Activated T-helper 9 cell treated with anti-CD3 and anti-CD28 coated beads, Interleukin-2, amount 50 U/mL, for 16 hours (primary cell): ENCODE results near the gene PDCD6IP.

ENCODE experiments used
- DNase-seq: peaks from one replicate; pipeline ENCODE4 v3.0.0-alpha.2; 2020; ENCODE audit warnings: low read depth

The PDCD6IP gene

DNA sequence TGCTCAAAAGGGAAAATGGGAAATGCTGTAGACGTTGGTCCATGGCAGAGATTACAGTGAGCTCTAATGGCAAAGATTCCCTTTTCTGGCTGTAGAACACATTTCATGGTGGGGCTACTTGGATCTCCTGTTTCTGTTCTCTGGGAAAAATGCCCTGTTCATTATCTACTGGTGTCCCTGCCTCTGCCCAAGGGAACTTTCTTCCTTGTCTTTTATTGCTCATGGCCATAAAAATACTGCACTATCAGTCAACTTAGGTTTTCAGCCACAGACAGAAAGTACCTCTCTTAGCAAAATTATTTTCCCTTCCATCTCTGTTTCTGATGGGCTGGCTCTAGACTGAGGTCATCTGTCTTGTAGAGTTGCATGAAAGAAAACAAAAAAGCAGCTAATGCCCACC is 98.9 kb downstream of the PDCD6IP start:
- no peak for DNase-seq

DNA sequence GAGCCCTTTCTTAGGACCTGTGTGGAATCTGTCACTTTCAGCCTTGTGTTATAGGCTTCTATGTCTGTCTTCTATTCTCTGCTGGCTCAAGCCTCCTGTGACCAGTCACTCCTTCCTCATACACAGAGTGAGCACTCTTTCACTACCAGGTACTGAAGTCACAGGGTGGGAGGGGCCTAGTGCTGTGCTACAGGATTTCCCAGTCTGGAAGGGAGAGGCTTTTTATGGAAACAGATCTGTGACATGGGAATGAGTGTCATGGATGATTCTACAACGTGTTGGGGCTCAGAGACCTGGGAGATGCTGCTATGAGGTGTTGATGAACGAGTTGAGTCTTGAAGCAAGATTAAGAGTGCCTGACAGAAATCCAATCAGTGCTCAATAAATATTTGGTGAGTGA is 100.5 kb downstream of the PDCD6IP start:
- no peak for DNase-seq

DNA sequence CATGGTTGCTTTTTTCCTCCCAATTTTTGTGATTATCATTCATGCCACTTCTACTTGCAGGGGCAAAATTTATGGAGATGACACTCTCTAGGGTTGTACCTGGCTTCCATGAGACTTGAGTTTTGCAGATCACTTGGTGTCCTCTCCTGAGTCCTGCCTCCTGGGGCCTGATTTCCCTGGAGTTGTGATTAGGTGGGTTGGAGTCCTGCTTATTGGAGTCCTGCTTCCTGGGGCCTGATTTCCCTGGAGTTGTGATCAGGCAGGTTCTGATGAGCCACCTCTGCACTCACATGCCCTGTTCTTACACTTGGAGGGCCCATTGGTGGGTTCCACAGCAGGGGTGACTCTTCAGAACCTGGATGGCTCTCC is 102.0 kb downstream of the PDCD6IP start:
- DNase-seq: no peak

DNA sequence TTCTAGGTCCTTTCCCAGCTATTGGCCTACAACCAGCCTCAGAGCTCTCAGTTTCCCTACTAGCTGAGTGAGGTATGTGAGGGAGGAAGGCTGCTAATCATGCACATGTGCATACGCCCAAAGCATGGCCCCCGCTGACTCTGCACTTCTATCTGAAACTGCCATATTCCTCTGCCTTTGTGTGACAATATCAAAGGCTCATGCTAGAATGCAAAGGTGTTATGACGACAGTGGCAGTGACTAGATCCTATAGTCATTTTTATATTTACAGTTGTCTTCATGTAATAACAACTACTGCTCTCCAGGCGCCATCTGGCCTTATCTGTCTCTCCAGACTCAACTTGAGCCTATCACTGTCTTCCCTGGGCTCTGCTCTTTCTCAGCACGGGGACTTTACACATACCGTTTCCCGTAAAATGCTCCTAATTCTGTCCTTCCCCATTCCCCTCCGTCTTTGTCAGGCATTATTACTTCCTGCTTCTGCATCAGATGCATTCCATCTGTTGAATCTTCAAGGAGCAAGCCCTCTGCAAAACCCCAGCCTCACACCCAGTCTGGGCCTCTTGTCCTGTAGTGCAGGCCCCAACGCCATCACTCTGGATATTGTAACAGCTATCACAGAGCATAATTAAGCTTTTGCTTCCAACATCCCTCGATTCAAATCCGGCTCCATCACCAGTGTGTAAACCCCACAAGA is 102.5 kb downstream of the PDCD6IP start:
- no peak for DNase-seq

- no peak for DNase-seq
Observed at GRCh38 chr3:33901862-33902563, 103.6 kb downstream of the PDCD6IP start.

- DNase-seq: no peak
Observed at GRCh38 chr3:33904730-33905129, 106.3 kb downstream of the PDCD6IP start.

GRCh38 chr3:33908250-33908851 is 109.9 kb downstream of the PDCD6IP start:
- DNase-seq: no peak

- no peak for DNase-seq
Observed at GRCh38 chr3:33909547-33909946, 111.1 kb downstream of the PDCD6IP start.

GRCh38 chr3:33910031-33910430 is 111.6 kb downstream of the PDCD6IP start:
- no peak for DNase-seq

- DNase-seq: no peak
Observed at GRCh38 chr3:33911525-33912322, 113.3 kb downstream of the PDCD6IP start.

DNA sequence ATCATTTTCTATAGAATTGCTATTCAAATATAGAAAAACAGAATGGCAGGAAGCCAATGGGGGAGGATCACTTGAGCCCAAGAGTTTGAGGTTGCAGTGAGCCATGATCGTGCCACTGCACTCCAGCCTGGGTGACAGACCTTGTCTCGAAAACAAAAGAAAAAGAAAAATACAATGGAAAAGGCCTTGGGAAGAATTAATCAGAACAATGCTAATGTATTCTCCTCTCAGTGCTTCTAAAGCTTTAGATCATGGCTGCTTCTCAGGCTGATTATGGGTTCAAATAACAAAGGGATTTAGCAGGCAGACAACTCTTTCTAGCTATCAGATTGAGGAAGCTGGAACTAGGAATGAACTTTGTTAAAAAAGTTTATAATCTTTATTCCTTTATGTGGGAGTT is 115.8 kb downstream of the PDCD6IP start:
- DNase-seq: no peak

DNA sequence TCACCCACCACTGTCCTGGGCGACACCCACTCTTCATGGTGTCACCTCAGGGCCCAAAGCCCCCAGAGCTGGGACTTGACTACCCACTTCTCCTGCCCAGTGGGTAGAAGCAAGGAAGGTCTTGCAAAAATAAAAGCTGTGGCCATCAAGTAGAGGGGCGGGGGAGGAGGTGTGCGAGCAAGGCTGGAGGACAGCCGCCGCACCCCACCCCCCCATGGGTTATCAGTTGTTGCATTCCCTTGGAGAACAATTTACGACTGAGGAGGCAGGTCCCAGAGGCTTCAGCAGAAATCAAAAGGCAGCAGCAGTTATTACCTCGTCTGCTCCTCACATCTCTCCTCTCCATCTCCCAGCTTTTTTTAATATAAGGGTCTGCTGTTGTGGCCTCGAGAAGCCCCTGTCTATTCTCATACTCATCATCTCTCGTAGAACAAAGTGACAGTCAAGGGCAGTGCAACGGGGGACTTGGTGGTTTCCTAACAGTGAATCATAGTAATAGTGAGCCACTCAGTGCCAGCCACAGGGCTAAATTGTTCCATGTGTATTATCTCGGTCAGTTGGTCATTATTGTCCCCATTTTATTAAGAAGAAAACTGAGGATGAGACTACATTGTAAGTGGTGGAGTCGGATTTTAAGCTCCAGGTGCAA is 116.4 kb downstream of the PDCD6IP start:
- no peak for DNase-seq

DNA sequence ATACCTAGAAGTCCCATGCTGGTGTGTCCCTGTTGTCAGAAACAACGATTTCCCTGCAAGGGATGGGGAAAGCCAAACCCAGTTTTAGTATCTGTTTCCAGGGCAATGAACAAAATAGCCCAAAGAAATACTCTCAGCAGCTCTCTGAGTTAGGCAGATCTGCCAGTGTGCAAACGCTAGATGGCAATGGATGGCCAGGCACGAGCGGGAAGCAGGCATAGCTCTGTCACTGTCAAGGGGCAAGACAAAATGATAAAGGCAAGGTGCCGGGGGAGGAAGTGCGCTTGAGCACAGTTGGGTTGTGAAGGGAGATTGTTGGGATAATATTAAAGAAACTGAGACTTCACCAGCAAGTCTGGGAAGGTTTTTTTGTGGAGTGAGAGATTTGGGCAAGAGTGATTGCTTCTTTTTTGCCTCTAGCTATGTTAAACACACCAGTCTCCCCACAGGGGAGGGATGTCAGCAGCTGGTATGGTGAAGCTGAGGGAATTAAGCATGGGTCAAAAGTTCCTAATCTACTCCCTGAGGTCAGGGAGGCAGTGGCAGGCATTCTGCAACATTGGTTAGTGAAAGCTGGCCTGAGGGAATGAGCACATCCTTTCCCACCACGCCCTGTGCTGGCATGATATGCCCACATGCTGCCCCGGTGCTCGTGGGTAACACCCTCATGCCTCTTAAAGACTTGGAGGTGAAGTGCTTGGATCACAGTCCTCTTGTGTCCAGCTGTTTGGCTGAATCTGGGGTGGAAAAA is 117.5 kb downstream of the PDCD6IP start:
- DNase-seq: no peak

- no peak for DNase-seq
Observed at GRCh38 chr3:33918126-33918756, 119.8 kb downstream of the PDCD6IP start.
